ENCODE measurements around the gene CDC73.

DNA sequence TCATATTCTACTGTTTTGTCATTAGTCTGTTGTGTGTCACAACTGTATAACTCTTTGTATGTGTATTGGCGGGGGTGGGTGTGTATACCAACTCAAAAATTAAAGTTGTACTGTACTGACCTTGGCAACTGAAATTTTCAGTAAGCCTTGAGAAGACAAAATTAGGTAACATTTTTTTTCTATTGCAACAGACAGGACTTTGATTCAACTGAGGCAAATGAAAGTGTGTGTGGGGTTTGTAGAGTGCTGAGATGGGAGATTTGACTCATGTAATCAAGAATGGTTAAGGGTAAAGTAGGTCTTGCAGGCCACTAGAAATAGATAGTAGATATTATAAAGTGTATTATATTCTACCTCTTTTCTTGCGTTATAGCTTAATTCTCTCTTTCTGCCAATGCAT lies 79.2 kb downstream of the CDC73 start:
- TF ChIP-seq, protein P1, sequence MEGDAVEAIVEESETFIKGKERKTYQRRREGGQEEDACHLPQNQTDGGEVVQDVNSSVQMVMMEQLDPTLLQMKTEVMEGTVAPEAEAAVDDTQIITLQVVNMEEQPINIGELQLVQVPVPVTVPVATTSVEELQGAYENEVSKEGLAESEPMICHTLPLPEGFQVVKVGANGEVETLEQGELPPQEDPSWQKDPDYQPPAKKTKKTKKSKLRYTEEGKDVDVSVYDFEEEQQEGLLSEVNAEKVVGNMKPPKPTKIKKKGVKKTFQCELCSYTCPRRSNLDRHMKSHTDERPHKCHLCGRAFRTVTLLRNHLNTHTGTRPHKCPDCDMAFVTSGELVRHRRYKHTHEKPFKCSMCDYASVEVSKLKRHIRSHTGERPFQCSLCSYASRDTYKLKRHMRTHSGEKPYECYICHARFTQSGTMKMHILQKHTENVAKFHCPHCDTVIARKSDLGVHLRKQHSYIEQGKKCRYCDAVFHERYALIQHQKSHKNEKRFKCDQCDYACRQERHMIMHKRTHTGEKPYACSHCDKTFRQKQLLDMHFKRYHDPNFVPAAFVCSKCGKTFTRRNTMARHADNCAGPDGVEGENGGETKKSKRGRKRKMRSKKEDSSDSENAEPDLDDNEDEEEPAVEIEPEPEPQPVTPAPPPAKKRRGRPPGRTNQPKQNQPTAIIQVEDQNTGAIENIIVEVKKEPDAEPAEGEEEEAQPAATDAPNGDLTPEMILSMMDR (IDR thresholded peaks at IDR 0.05): no peak
- TF ChIP-seq POLR2A (IDR thresholded peaks at IDR 0.05): no peak
